ENCODE measurements around the gene CABLES1.
"Not testable (repeated sequence)": the region's sequence is repeated elsewhere in the genome, so short reads cannot be mapped to it uniquely, and the experiment has no call there.

The CABLES1 gene

DNA sequence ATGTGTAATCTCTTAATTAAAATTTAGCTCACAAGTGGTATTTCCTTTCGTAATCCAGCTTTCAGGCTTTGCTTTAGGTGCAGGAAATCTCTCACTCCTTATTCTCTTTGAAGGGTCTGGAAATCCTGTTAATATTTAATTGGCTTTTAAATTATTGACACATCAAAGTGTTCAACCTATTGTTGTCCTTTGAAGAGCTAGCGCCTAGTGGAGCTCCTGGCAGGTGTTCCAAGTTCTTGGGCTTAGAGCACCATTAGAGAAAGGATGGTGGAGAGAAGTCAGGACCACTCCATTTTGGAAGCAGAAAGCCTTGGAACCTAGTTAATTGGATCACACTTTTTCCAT is 92.4 kb downstream of the CABLES1 start:
- DNase-seq: no peak

DNA sequence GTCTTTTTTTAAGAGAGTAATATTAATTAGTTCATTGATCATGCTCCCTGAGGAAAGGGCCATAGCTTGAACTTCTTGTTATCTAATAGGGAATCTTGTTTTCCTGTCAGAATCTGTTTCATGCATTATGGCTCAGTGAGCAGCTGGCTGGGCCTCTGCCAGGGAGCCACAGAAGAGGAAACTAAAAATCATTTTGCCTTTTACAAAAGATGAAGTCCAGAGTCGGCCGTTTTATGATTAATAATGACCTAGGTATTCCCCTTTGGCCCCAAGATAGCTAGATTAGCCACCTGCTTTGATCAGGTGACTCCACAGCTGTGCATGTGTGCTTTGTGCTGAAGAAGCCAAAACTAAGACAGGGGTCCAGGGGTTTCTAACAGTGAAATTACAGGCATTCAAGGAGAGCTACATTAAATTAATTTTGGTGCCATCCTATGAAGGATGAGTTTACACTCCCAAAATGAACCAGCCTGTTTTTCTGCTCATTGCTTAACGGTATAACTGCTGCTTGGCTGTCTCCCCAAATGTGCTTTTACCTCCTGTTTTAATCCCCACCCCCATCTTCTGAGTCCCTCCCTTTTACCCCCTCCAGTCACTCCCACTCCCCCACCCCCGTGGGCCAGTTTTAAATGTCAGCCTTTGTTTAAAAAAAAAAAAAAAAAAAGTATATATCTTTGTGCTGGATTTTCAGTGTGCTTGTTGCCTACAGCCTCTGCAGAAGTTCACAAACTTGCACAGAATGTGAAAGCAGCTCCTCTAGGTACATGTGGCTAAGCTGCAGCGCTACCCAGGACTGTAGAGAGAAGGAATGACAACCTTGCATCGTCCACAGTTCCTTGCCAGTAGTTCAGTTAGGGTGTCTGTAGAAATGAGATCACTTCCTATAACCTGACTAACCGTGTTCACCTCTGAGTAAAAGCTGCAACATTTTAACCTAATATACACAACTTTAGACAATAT is 93.1 kb downstream of the CABLES1 start:
- DNase-seq: no peak

DNA sequence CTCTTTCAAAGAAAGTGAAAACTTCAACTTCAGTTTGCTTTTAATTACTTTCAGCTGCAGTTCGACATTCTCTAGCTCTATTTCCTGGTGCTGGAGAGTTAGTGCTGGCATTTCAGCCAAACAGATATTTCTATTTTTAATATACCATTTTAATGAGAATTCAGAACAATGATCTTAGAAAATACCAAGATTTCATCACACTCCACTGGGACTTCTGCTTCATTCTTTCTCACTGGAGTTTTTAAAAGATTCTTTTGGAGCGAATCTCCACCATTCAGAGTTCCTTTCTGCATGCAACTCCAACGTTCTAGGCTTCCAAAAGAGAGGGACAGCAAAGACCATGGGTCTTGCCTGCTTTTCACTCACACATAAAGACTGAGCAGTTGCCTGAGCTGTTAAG is 94.2 kb downstream of the CABLES1 start:
- DNase-seq: no peak

DNA sequence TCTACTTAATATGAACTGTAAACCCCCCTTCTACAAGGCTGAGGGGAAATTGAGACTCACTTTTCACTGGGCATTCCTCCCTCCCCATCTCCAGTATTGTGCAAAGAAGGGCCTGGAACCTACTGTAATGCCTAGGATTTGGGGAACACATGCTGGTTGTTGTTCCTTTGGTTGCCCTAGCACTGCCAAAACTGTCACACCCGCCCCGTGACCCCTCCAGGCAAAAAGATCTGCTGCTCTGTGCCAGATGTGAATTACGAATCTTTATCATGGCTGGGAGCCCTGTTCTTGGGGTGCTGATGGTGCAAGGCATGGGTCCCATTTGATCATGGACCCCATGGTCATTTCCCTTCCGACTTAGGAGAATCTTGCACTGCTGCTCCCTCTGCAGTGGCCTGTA is 95.4 kb downstream of the CABLES1 start:
- DNase-seq: no peak

DNA sequence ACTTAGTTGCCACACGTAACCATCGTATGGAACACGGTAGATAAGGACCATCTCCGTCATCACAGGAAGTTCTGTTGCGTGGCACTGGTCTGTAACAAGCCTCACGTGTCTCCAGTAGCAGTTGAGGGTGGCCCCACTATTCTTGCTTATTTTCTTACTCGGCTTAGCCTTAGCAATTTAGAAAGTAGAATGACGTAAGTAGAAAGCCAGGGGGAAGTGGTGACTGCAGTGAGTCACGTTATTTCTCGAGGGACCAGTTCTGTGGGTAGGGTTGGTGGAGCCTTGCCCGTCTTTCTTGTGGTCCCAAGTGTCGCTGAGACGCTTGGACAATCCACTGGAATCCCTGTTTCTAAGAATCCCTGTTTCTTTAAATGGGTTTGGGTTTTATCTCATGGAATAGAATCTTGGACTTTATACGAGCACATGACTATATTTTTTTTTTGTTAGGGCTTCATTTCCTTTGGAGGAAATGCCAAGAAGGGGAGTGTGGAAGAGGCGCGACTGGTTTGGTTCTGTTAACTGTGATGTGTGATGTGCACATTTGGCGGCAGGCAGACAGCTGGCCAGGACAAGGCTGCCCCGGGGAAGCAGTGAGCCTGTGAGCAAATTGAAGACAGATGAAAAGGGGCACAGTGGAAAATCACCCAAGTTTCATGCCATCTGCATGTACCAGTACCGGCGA is 96.2 kb downstream of the CABLES1 start:
- DNase-seq: no peak

DNA sequence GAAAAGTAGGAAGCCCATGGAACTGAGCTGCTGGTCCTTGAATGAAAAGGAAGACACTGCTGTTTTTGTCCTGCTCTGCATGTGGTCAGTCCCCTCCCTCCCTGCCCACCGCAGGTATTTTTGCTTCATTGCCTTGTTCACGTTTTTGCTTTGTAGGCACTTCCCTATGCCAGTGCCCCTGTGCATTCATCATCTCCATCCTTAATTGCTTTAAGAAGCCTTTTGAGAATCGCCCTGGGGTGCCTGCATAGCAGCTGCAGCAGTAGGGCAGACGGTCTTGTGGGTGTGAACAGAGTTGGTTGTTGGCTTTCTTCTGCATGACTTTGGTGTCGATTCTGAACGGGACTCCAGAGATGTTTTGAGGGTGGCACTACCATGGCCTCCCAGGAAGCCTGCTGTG is 97.0 kb downstream of the CABLES1 start:
- no peak for DNase-seq

DNA sequence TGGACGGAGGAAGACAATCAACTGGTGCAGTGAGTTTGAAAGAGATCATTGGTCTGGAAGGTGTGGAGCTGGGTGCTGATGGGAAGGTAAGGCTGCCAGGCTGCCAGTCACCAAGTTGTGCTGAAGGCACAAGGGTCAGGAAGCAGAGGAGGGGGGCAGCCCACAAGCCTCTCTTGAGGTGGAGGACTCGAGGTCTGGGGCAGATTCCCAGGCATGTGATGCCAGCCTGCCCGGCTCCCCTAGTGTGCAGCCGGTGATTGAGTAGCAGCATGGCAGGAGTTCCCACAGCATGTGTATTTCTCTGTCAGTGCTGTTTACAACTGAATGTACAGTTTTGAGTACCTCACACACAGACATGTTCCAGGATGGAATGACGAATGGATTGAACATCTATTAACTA is 99.3 kb downstream of the CABLES1 start:
- no peak for DNase-seq

DNA sequence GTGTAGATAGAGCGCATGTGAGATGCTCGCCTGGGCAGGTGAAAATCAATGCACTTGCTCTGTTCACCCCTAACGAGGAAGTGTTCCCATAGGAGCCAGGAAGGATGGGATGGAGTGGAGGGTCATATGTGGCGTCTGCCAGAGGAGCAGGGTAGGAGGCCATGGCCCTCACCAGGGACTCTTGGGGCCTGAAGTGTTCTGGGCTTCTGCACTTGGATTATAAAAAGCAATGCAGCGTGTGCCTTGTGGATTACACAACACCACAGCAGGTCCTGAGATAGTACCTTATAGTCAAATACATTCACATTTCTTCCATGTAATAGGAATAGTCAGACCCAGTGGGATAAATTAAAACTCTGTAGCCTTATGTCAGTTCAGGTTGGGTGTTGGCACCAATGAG is 100.1 kb downstream of the CABLES1 start:
- no peak for DNase-seq

DNA sequence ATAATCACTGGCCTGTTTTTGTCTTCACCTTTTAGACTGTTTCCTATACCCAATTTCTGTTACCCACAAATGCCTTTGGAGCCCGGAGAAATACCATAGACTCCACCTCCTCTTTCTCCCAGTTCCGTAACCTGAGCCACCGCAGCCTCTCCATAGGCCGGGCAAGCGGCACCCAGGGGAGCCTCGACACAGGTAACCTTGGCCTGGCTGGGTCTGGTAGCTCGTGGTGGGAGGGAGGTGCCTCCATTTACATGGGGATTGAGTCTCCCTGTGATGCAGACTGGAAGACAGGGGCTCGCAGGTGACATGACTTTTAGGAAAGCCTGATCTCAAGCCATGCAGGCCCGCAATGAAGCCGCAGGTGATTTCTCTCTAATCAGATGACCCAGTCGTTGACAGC is 100.6 kb downstream of the CABLES1 start:
- no peak for DNase-seq

DNA sequence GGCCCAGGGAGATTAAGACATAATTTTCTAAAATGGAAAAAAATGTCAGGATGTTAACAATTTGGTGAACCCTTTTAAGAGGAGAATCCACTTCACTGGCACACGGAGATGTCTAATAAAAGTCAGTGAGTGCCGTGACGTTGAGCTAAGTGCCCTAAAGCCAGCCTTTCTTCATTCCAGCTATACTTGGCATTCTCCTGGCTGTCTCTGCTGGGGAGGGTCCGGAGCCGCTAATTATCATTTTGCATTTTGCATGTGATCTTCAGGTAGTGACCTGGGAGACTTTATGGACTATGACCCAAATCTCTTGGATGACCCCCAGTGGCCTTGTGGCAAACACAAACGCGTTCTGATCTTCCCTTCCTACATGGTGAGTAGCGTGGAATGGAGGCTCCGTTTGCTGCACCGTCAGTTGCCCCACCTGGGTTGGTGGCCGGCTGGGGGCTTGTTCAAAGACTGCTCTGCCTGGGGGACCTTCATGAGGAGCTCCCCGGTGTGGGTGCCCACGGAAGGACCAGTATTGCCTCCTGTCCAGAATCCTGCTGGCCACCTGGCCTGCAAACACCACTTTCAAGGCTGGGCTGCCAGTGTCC is 101.7 kb downstream of the CABLES1 start:
- DNase-seq: no peak

DNA sequence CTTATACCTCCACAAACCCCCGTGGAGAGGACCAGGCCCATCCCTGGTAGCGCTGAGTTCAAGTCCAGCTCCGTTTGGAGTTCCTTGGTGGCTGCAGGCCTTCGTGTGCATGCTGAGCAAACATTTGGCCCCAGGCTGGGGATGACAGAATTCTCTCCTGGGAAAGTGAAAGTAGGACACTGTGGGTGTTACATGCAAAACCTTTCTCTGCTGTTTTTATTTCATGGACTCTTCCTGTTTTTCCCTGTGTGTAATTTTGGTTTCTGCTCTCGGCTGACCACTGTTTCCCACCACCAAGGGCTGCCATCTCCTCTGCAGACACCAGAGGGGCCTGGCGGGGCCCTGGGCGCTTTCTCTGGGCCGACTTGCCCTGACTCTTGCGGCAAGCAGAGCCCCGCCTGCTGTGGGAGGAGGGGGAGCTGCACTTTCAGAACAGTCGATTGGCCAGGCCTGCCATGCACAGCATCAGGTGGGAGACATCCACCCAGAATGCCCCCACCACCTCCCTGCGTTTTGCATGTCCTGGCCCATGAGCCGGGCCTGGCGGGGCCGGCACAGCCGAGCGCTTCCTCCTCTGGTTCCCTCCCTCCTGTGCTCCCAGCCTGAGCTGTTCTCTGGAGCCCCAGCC is 102.4 kb downstream of the CABLES1 start:
- no peak for DNase-seq

DNA sequence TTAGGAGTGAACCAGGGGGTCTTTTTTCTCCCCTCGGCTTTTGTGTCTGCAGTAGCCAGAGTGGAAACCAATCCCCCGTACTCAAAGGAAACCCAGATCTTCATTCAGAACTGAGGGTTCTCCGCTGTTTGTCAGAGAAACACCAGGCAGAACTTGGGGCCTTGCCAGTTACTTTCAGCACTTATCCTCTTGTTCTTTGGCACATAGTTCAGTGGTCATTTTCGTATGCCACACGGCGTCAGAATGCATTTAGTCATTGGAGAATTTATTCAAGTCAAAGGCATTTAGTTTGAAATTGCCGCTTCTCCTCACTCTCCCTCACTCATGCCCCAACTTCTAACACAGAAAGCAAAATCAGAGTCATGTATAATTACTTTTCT is 102.9 kb downstream of the CABLES1 start:
- no peak for DNase-seq

DNA sequence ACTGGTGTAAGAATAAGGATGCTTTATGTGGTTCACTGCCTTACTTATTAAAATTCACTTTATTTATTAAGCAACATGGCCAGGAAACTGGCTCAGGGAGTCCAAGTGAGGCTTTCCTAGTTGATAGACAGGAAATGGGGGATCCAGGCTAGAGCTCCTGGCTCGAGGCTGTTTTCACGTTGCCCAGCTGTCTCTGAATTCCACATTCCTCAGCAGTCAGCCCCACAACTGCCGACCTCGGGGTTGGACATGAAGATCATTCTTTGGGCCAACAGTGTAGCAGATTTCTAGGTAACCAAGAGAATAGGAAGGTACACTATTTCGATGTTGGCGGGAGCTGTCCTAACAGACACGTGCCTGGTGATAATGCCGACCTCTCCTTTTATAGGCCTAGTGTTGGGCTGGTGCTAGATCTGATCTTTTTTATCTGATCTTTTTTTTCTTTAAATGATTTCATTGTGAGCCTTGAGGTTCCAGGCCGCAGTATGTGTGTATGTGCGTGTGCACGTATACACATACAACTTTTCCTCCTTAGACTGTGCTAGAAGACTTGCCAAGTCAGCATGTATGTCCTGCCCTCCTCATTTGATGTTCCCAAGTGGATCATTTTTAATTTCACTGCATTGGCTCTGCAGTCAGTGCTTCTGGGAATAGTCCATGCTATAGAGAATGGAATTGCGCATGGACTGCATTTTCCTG is 103.5 kb downstream of the CABLES1 start:
- DNase-seq: no peak

DNA sequence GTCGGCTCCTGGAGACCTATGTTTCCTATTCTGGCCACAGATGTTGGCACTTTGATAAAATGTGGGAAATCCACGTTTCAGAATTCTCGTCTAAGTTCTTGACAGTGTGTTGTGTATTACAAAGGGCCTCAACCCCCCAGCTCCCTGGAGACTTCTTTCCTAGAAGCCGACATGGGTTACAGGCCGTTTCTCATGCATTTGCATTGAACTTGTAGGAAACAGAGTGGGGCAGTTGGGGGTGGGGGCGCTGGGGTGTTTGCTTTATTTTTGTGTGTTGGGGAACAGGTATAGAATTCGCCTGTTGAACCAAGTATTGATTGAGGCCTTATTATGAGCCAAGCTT is 104.0 kb downstream of the CABLES1 start:
- DNase-seq: no peak

DNA sequence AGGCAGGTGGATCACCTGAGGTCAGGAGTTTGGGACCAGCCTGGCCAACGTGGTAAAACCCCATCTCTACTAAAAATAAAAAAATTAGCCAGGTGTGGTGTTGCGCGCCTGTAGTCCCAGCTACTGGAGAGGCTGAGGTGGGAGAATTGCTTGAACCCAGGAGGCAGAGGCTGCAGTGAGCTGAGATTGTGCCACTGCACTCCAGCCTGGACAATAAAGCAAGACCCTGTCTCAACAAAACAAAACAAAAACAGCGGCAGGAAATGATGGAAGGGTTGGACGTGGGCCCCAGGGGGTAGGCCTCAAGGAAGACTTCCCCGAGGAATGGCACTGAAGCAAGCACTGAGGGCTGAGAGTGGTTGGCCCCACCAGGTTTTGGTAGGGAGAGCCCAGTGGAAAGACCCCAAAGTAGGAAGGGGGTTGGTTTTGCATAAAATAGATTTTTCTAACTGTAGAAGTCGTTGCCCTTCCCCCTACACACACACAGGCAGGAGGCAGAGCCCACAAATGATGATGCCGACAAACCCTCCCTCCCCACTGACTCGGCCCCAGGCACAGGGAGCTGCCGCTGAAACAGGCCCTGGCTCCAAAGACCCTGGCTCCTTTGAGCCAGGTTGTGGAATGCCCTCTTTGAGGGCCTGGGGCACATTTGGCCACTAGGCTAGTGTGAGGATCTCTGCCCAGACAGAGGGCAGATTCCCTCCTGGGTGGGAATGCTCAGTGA is 104.8 kb downstream of the CABLES1 start:
- no peak for DNase-seq

DNA sequence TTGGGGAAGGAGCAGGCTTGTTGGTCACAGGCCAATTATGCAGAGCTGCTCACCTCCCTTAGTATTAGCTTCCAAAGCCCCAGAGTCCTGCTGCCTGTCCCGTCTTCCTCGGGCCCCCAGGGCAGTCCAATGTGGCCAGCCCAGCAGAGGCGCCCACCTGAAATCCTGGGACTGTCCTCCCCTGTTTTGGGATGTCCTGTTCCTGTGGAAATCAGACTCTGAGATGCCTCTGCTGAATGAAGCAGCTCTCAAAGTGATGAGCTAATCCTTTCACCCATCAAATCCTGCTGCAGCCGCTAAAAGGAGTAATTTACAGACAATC is 105.3 kb downstream of the CABLES1 start:
- DNase-seq: no peak

DNA sequence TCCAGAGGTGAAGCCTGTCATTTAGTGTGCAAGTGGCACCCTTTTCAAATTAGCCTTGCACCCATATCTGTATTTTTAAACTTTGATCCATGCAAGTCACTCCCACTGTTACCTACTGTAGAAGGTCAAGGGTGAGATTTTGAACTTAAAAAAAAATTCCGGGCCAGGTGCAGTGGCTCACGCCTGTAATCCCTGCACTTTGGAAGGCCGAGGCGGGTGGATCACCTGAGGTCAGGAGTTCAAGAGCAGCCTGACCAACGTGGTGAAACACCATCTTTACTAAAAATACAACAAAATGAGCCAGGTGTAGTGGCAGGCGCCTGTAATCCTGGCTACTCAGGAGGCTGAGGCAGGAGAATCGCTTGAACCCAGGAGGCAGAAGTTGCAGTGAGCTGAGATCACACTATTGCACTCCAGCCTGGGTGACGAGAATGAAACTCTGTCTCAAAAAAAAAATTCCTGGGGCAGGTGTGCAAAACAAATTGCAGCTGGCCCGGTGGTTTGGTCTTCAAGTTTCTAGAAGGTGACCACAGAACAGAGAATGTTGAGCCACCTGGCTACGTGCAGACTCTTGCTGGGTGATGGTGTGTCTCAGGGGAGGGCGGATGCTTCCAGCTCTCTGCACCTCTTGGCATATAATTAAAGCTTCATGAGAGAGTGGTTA is 106.7 kb downstream of the CABLES1 start:
- not testable (repeated sequence) for DNase-seq

DNA sequence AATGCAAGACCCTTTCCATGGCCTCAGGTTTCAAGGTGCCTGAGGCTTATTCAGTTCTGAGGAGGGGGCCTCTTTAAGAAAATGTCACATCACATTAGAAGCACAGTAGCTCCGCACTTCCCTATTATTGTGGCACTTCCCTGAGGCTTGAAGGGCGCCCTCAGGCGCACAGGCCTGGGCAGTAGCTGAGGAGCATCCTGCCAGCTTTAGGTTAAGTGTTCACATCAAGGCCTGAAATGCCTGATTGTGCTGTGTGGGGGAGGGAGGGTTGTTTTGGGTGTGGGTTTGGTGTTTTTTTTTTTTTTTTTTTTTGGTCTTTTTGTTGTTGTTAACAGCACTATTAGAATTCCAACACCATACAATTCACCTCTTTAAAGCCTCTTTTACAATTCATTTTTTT is 107.9 kb downstream of the CABLES1 start:
- DNase-seq: no peak

DNA sequence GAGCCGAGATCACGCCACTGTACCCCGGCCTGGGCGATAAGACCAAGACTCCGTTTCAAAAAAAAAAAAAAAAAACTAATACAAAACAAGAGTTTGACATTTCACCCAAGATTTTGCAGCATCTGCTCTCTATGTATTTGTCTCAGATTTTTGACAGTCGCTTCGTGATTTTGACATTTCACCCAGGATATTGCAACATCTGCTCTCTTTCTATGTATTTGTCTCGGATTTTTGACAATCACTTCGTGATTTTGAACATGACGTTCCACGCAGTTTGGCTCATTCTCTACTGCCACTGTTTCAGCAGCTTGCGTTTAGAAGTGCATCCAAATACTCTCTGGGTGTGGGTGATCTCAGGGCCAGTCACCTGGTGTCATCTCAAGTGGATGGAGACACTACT is 108.5 kb downstream of the CABLES1 start:
- DNase-seq: no peak

DNA sequence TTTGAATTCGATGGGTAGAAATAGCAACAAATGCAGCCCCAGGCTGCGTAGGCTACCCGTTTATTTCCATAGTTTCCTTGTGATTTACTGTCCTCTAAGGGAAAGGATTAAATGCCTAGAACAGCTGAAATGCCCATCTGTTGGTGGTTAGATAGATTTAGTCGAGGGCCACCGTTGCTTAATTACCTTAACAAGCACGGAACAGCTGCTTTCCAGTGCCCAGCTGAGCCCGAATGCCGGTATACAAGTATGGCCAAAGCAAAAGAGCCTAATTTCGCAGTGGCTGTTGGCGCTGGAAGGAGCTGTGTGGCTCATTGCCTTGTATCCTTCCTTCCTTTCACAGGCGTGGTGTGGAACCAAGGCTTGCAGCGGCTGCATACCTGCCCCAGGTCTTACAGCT is 109.1 kb downstream of the CABLES1 start:
- DNase-seq: no peak

DNA sequence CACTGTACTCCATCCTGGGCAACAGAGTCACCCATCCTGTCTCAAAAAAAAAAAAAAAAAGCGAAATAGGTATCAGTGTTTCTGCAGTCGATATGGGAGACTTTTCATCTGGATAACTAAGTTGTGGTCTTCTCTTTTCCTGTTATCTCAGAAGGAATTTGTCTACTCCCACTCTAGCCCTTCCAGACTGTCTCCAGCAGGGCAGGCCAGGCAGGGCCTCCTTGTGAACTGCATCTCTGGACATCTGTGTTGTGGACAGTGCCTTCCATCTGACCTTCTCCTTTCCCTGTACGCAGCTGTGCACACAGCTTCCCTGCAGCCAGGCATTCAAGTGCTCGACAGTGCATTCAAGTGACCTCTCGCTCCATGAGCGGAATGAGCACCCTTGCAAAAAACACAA is 110.2 kb downstream of the CABLES1 start:
- DNase-seq: no peak

DNA sequence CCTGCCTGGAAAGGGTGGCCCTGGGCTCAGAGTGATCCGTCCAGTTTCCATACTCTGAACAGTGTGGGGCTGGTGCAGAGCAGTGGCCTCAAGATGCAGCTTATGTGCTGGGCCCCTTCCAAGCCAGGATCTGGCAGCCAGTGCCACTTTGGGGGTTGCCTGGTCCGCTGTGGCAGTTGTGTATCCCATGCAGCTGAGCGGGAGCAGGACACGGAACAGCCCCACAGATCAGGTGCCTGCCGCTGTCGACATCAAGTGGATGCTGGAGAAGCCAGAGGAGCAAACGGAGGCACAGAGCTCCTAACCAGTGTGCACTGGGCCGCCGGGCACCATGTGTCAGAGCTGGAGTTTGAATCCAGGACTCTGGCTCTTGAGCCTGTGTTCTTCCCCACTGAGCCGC is 112.0 kb downstream of the CABLES1 start:
- no peak for DNase-seq

All from NK-92 treated with Interleukin-12 subunit alpha and Interleukin-12 subunit beta, amount 100 ng/mL, for 24 hours (cell line).